RPMI7951 (cell line): ENCODE results near the gene RGPD8. TPM values are rescaled to one million over a fixed set of nuclear protein-coding genes. Genes with fewer than 3 reads are reported as not detected.
"Not testable (repeated sequence)": the region's sequence is repeated elsewhere in the genome, so short reads cannot be mapped to it uniquely, and the experiment has no call there.

ENCODE experiments used
- DNase-seq: peaks from one replicate; pipeline ENCODE4 v3.0.0-alpha.2; 2012; ENCODE audit warnings: low read depth
- total RNA-seq: library from RNA; depleted of rRNA; stranded (reverse); fragments of >200 nt; shearing (Covaris generic); gene quantifications from 2 replicates; pipeline ENCODE4 v1.2.3, GENCODE V29; 2014; rRNA removed

RGPD8 gene
- total RNA-seq, result 3.4 and 3.7 TPM in 2 replicates

DNA sequence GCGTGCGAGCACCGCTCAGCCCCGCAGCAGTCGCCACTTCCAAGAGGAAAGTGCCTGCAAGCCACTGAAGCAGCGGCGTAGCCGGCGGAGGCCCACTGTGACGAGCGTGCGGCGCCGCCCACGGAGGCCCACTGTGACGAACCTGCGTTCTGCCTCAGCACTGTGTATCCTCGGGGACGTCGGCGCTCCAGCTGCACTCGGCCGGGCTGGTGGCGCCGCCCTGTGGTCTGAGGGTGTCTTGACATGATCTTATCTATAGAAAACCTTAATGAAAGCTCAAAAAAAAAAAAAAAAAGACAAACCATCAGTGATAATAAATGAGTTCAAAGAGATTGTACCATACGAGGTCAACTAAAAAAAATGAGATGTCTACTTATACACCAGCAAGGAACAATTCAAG, at the start of gene RGPD8:
RGPD8 (minus strand) TSS at position 166 of the 400 bp plus-strand sequence. CDS start 192 bp downstream, outside the sequence.
- peak; percentile 86 for DNase-seq

DNA sequence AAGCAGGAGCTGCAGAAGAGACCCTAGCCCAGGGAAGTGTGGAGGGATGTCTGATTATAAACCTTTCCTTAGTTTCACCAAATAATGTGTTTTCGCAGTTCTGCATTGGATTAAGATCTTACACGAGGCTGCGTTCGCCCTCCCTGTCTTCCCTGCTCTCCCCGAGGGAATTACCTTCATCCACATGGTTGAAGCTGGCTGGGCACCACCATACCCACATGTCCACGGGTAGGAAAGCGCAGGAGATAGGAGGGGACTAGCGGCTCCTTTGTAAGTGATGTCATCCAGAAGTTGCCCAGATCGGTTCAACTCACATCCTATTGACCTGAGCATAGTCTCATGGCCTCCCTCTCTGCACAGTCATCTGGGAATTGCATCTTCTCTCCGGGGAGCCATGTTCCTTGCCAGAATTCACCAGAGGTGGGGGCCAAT, 49.6 kb upstream of the RGPD8 start:
- peak; percentile 70 for DNase-seq

GRCh38 chr2:112482309-112483041, 49.0 kb upstream of the RGPD8 start:
- peak; percentile 60 for DNase-seq

DNA sequence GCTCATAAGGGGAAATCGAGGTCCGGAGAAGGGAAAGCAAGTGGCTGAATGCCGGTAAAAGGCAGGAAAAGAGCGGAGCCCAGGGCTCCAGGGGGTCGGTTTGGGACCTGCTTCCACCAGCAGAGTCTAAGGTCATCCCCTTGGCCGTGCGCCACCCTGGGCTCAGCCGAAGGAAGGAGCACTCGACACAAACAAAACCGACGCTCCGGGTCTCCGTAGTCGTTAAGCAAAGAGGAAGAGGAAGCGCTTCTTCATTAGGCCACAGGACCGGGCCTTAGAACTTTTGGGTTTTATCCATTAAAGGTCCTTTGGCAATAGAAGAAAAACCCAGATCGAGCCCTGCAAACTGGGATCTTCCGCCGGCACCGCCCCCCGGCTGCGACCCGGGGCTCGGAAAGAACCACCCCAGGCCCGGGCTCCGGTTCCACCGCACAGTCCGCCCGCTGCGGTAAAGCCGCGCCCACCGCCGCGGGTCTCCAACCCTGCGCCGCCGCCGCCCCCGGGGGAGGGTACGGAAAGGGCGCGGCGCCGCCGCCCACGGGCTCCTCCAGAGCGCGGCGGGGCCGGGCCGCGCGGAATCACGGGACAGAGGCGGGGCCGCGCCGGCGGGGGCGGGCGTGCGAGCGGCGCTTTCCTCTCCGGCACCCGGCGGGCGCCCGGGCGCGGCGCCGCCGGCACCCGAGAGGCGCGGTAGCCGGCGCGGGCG, 48.2 kb upstream of the RGPD8 start, which contains the start of gene TTL:
TTL (plus strand) TSS at position 629 of the 706 bp plus-strand sequence. CDS start 189 bp downstream, outside the sequence.
- peak; percentile 72 for DNase-seq

- DNase-seq, result peak; percentile 80
Observed at GRCh38 chr2:112481050-112481527, 47.6 kb upstream of the RGPD8 start.

DNA sequence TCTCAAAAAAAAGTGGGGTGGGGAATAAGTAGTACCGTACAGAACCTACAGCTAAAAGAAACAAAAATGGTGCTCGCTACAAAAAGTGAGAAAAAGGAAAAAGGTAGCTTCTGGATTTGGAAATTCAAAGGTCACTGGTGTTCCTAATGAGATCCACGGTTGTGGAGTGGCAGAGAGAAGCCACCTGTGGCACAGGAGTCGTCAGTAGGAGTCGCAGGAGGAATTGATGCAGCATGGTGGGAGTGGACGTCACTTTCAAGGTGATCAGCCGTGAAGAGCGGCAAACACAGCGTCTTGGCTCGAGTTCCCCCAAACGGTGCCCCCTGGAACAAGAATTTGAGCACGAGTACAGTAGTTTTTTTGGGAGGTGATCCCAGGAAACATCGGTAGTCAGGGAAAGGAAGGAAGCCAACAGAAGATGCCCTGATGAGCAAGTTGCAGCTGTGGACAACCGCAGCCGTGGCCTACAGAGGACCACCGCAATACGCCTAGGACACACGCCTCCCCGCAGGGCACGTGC, 47.1 kb upstream of the RGPD8 start:
- no peak for DNase-seq

GRCh38 chr2:112476434-112476833, 43.0 kb upstream of the RGPD8 start:
- DNase-seq, result no peak

DNA sequence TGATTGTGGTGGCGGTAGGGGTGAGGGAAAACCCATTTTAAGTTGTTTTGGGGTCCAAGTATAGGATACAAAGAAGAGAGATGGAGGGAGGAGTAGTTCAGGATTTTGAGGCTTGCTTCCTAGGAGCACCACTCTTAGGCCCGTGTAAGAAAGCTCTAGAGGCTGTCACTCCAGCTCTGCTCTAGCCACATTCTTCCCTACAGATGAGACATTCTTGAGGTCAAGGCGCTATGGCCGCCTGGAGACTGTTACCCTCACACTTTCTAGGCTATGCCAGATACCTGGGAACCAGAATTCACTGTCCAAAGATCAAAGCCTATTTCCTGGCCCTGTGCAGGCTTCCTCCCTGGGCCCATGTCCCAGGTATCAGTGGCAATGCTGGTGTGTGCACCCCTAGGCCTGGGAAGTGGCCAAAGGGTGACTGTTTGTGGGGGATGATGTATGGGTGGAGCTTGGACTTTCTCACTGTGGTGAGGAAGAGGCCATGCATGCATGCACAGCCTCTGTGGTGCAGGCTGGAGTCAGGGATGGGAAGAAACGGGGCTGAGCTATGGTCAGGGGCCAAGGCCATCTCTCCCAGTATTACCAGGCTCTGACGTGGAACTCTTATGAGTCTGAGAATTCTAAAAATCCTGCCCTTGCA, 41.5 kb upstream of the RGPD8 start:
- DNase-seq, result peak; percentile 38

DNA sequence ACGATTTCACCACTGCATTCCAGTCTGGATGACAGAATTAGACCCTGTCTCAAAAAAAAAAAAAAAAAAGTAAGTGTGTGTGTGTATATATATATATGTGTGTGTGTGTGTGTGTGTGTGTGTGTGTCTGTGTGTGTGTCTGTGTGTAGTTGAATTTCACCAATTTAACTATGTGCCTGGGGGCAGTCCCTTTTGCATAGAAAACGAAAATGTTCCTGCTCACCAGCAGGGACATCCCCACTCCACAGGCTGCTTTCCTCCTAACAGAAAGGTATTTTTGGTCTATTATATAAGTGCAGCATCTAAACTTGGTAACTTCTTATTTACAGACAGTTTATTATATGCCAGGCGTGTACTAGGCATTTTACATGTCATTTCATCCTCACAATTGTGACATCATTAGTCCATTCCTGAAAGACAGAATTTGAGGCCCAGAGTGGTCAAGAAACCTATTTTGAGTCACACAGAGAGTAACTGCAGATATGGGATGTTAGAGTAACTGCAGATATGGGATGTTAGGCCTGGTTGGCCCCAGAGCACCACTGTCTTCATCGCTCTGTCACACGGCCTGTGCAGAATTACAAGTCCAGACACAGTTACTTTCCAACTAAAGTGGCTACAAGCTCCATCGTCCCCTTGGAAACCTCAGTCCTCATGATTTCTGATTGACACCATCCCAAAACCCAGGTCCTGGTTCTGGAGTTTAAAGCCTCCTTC, 39.3 kb upstream of the RGPD8 start:
- DNase-seq, result no peak

DNA sequence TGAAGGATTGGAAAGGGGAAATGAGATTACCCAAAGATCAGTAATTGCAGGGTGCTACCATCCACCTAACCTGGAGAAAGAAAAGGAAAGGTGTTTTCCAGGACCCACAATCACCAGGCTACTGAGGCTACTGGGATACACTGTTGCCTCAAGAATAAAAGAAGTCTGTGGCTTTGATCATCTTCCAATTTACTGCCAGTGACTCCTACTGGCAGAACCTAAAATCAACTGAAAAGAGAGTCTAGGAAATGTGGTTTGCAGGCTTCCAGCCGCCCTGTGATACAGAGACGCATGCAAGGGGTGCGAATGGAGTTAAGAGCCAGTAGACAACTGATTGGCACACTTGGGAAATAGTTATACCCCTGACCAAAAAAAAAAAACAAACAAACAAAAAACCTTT, 31.9 kb upstream of the RGPD8 start:
- peak; percentile 53 for DNase-seq

- no peak for DNase-seq
Observed at GRCh38 chr2:112463256-112463655, 29.8 kb upstream of the RGPD8 start.

GRCh38 chr2:112462178-112462577, 28.7 kb upstream of the RGPD8 start:
- no peak for DNase-seq

DNA sequence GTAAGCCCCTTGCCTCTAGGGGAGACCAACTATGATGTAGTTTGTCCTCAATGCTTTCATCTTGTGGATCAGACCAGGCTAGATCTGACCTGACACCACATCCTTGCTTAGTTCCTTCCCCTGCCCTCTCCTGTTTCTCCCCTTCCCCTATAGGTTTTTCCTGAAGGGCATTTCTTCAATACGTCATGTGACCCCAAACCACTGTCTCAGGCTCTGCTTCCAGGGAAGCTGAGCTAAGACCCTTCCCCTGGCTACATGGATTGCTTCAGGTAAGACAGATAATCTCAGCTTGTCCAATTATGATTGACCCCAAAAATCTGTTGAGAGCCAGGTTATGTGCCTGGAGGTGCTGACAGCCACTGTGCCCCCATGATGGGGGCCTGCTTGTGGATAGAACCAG, 25.9 kb upstream of the RGPD8 start:
- no peak for DNase-seq

DNA sequence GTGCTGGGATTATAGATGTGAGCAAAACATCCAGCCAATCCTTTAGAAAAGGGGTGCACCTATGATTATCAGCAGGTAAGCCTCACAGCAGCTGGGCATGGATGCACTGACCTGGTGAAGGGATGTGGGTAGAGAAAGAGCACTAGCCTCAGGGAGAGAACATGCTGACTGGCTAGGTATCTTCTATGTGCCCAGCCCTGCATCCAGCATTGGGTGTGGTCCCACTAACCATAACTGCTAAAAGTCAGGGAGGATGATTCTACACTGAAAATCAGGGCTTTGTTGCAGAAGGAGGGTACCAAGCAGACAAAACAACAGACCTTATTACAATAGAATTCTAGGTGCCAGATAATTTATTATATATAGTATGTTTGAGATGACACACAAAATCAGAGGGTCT, 21.1 kb upstream of the RGPD8 start:
- DNase-seq, result no peak

GRCh38 chr2:112451317-112451716, 17.9 kb upstream of the RGPD8 start:
- DNase-seq, result no peak

DNA sequence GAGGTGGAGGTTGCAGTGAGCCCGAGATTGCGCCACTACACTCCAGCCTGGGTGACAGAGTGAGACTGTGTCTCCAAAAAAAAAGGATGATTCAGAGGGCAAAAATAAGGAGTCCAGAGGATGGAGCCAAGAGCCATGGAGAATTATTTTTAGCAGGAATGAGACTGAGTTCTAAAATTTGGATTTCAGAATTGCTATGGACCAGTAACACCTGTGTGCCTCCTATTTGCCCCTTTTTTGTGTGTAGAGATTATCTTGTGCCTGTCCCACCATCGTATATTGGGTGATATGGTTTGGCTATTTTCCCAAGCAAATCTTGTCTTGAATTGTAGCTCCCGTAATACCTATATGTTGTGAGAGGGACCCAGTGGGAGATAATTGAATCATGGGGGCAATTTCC, 16.4 kb upstream of the RGPD8 start:
- DNase-seq, result no peak

DNA sequence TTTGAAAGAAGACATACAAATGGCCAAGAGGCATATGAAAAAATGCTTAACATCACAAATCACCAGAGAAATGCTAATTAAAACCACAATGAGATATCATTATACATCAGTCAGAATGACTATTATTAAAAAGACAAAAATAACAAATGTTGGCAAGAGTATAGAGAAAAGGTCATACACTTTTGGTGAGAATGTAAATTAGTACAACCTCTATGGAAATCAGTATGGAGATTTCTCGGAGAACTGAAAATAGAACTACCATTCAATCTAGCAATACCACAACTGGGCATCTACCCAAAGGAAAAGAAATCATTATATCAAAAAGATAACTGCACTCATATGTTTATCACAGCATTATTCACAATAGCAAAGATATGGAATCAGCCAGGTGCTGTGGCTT, 10.8 kb upstream of the RGPD8 start:
- DNase-seq, result not testable (repeated sequence)

GRCh38 chr2:112438603-112439261, 5.3 kb upstream of the RGPD8 start:
- DNase-seq, result not testable (repeated sequence)

DNA sequence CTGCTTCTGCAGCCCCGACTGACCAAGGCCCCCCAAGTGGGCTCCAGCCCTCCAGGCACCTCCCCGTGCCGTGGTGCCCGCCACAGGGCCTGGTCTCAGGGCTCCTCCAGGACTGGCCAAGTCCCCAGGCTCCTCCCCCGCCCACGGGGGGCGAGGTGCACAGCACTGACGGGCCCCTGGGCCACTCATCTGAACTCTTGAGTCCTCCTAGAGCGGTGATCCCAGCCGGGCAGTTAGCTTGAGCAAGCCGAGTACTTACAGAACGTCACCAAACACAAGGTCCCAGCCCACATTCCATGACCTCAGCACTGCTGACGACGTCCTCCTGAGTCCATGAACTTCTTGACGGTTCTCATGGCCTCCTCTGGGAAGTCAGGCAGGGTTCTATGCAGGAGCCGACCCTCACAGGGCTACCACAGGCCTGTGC, 4.0 kb upstream of the RGPD8 start:
- not testable (repeated sequence) for DNase-seq

- not testable (repeated sequence) for DNase-seq
Observed at GRCh38 chr2:112436993-112437392, 3.5 kb upstream of the RGPD8 start.
